Esophagus squamous epithelium (tissue), 5 donors: ENCODE results near the gene DDX39B. TPM values are rescaled to one million over a fixed set of nuclear protein-coding genes. Genes with fewer than 3 reads are reported as not detected.
A peak's percentile ranks its signal among the peaks of the same experiment; 100 is the strongest.

ENCODE experiments used
- DNase-seq: peaks from one replicate; lab custom pipeline; 2025; lab: John Stamatoyannopoulos, UW
- H3K27ac ChIP-seq, 4 donors: fragments of 200-600 bp; sonication (generic); one replicate each; pipeline ENCODE4 v1.5.1; 2016 to 2019; ENCODE audit warnings: mild to moderate bottlenecking in 1 of 4
- H3K27me3 ChIP-seq, 4 donors: fragments of 200-600 bp; sonication (generic); 1 replicate in 3 of 4; 2 replicates in 1 of 4; pipeline versions ENCODE4 v1.5.1 to v1.6.0; 2017 to 2021; ENCODE audit warnings: antibody characterized with exemption in 1 of 4
- H3K36me3 ChIP-seq, 3 donors: fragments of 200-600 bp; sonication (generic); one replicate each; pipeline ENCODE4 v1.5.1; 2016 to 2019
- H3K4me1 ChIP-seq, 3 donors: fragments of 200-600 bp; sonication (generic); one replicate each; pipeline ENCODE4 v1.5.1; 2017 to 2019
- H3K4me3 ChIP-seq, 4 donors: fragments of 200-600 bp; sonication (generic); 1 replicate in 3 of 4; 2 replicates in 1 of 4; pipeline ENCODE4 v1.5.1; 2016 to 2019; ENCODE audit warnings: mild to moderate bottlenecking in 2 of 4, moderate library complexity in 1 of 4
- H3K9me3 ChIP-seq, 3 donors: fragments of 200-600 bp; sonication (generic); one replicate each; pipeline ENCODE4 v1.5.1; 2016 to 2019
- POLR2A ChIP-seq, 4 donors: fragments of 450-650 bp; IDR thresholded peaks; one replicate each; pipeline ENCODE4 v1.6.1; 2017; ENCODE audit warnings: antibody characterized with exemption in 4 of 4, mild to moderate bottlenecking in 4 of 4, moderate library complexity in 3 of 4
- WGBS, 2 donors: methylation state at CpG; one replicate each; pipeline ENCODE4 v1.1.5; 2018; 5-methylcytosine and 5-hydroxymethylcytosine counted together
- intact Hi-C: fragments of 100-400 bp; cut with DNase I; formaldehyde crosslinking; loops from one replicate; pipeline ENCODE4 v1.15.0; 2022
- total RNA-seq, 4 donors: library from RNA; depleted of rRNA; stranded (reverse); fragments of >200 nt; gene quantifications; one replicate each; pipeline ENCODE4 v1.1.0, GENCODE V29; 2016
- TF ChIP-seq, protein P1 (sequence below), 6 experiments: fragments of 450-650 bp in 4 of 6; fragments of 200-600 bp in 2 of 6; sonication (generic) in 2 of 6; IDR thresholded peaks; one replicate each; pipeline ENCODE4 v1.5.1; 2016 to 2019; ENCODE audit warnings: antibody characterized with exemption in 6 of 6, mild to moderate bottlenecking in 4 of 6, moderate library complexity in 4 of 6
- donor health status: DM: yes; HTN: yes; CAD: no.

Gene DDX39B
- total RNA-seq, 4 donors from 2014 or later: 173 to 320 (median 259) TPM

DNA sequence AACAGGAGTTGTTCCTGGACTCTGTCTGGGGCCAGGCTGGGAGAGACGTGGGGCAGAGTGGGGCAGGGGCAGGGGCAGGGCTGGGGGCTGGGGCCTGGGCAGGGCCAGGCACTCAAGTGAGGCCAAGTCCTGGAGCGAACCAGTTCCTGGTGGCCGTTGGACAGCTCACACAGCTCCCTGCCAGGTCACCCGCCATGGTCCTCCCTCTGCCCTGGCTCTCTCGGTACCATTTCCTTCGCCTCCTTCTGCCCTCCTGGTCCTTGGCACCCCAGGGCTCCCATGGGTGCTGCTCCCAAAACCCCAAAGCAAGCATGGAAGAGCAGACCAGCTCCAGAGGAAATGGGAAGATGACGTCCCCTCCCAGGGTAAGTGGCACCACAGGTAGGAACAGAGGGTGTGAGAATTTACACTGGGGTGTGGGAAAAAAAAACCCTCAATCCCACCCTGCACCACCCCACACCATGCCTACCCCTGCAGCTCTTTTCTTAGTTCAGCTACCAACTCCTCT is 12.9 kb downstream of the DDX39B start, which contains the start of gene MCCD1:
TSS of gene MCCD1 (plus strand) at position 142 of the 508 bp plus-strand sequence. CDS start at position 195, 53 bp downstream.
- 13 to 40% methylated on average over 2 to 3 of the region's 7 CpGs for WGBS, 2 donors
- no peaks in the 10 kb centered on the region for H3K4me1 ChIP-seq

GRCh38 chr6:31528307-31528777 is 13.5 kb downstream of the DDX39B start:
- Histone ChIP-seq H3K9me3 (no peaks in the 10 kb centered on the region), H3K27ac (no peak overlapping the region), H3K36me3 (peaks cover 0 to 45% (median 34%) of the 10 kb centered on the region in 3 donors), H3K4me3 (no peak overlapping the region), H3K27me3 (no peaks in the 10 kb centered on the region), H3K4me1 (no peaks in the 10 kb centered on the region)
- TF ChIP-seq POLR2A (IDR thresholded peaks at IDR 0.05): no peak
- TF ChIP-seq, protein P1, sequence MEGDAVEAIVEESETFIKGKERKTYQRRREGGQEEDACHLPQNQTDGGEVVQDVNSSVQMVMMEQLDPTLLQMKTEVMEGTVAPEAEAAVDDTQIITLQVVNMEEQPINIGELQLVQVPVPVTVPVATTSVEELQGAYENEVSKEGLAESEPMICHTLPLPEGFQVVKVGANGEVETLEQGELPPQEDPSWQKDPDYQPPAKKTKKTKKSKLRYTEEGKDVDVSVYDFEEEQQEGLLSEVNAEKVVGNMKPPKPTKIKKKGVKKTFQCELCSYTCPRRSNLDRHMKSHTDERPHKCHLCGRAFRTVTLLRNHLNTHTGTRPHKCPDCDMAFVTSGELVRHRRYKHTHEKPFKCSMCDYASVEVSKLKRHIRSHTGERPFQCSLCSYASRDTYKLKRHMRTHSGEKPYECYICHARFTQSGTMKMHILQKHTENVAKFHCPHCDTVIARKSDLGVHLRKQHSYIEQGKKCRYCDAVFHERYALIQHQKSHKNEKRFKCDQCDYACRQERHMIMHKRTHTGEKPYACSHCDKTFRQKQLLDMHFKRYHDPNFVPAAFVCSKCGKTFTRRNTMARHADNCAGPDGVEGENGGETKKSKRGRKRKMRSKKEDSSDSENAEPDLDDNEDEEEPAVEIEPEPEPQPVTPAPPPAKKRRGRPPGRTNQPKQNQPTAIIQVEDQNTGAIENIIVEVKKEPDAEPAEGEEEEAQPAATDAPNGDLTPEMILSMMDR (IDR thresholded peaks at IDR 0.05): no peak
- 88 to 89% methylated on average over 4 of the region's 4 CpGs for WGBS, 2 donors
- intact Hi-C loops: no loop called here
- no peak for DNase-seq

More for the DNA sequence above, 12.9 kb downstream of the DDX39B start, which contains the start of gene MCCD1:
- TF ChIP-seq, protein P1 (IDR thresholded peaks at IDR 0.05): no peak
- no peak for TF ChIP-seq POLR2A (IDR thresholded peaks at IDR 0.05)
- Histone ChIP-seq H3K27me3 (no peaks in the 10 kb centered on the region), H3K36me3 (peaks cover 5 to 50% (median 39%) of the 10 kb centered on the region in 3 donors), H3K4me3 (no peak within 1 kb of the TSS), H3K9me3 (no peaks in the 10 kb centered on the region), H3K27ac (peak within 1 kb of the TSS in 1 of 4 donors; percentile 5)
- no peak for DNase-seq
- intact Hi-C loops: no loop called here

DNA sequence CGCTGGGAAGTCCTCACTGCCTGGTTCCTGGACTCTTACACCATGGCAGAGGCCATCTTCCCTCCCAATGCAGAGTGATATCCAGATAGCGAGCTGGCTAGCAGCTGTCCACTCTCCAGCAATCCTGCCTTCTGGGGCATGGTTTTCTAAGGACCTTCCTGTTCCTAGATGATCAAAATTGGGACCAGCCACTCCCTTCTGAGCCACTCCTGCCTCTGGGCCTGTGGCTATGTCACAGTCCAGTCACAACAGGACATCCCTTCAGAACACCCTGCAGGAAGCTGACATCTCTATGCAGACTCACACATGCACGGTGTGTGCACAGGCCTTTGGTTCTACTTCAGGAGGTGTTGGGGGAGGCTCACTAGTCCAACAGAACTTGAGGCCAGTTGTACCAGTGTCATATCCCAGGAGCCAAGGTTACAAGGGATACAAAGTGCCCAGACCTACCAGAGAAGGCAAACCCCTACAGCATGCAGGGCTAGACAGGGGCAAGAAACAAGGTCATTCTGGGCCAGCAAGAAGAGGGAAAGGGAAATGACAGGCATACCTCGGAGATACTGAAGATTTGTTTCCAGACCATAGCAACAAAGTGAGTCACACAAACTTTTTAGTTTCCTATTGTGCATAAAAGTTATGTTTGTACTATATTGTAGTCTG is 15.7 kb downstream of the DDX39B start:
- H3K27me3 ChIP-seq: no peaks in the 10 kb centered on the region
- intact Hi-C loops: no loop called here
- H3K36me3 ChIP-seq: peaks cover 0 to 22% (median 12%) of the 10 kb centered on the region in 3 donors
- no peak overlapping the region for H3K4me3 ChIP-seq
- WGBS, 2 donors: 53 to 70% methylated on average over 3 to 4 of the region's 4 CpGs
- no peaks in the 10 kb centered on the region for H3K9me3 ChIP-seq
- TF ChIP-seq, protein P1 (IDR thresholded peaks at IDR 0.05): no peak
- TF ChIP-seq POLR2A (IDR thresholded peaks at IDR 0.05): no peak
- no peak overlapping the region for H3K27ac ChIP-seq
- no peaks in the 10 kb centered on the region for H3K4me1 ChIP-seq
- no peak for DNase-seq

DNA sequence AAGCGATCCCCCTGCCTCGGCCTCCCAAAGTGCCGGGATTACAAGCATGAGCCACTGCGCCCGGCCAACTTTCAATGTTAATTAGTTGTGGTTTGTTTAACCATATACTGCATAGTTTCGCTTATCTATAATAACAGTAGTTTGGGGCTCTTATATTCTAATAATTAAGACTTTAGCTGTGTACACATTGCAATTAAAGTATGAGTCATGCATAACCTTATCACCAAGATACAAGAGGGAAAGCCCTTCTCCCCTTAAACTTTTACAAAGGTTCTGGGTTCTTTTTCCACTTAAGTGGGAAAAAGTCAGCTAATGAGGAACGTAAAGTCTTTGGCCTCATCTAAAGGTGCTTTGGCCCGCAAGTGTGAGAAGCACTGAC is 16.3 kb downstream of the DDX39B start:
- no peaks in the 10 kb centered on the region for H3K4me1 ChIP-seq
- peaks cover 0 to 17% (median 7%) of the 10 kb centered on the region in 3 donors for H3K36me3 ChIP-seq
- no peak overlapping the region for H3K27ac ChIP-seq
- H3K27me3 ChIP-seq: no peaks in the 10 kb centered on the region
- H3K4me3 ChIP-seq: no peak overlapping the region
- TF ChIP-seq POLR2A (IDR thresholded peaks at IDR 0.05): no peak
- TF ChIP-seq, protein P1 (IDR thresholded peaks at IDR 0.05): no peak
- H3K9me3 ChIP-seq: no peaks in the 10 kb centered on the region
- no peak for DNase-seq
- 69 to 80% methylated on average over 8 of the region's 8 CpGs for WGBS, 2 donors
- intact Hi-C loops: no loop called here

DNA sequence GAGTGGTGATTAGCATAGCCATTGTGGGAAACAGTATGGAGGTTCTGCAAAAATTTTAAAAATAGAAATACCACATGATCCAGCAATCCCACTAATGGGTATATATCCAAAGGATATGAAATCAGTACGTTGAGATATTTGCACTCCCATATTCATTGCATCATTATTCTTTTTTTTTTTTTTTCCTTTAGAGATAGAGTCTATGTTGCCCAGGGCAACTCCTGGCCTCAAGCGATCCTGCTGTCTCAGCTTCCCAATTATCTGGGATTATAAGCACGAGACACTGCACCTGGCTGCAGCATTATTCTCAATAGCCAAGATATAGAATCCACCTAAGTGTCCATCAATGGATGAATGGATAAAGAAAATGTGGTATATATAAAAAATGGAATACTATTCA is 20.0 kb downstream of the DDX39B start:
- H3K9me3 ChIP-seq: no peaks in the 10 kb centered on the region
- no peak overlapping the region for H3K27ac ChIP-seq
- 60 to 73% methylated on average over 3 of the region's 3 CpGs for WGBS, 2 donors
- no peak overlapping the region for H3K4me3 ChIP-seq
- H3K4me1 ChIP-seq: no peaks in the 10 kb centered on the region
- H3K27me3 ChIP-seq: no peaks in the 10 kb centered on the region
- no peak for TF ChIP-seq POLR2A (IDR thresholded peaks at IDR 0.05)
- TF ChIP-seq, protein P1 (IDR thresholded peaks at IDR 0.05): no peak
- intact Hi-C loops: no loop called here
- H3K36me3 ChIP-seq: no peaks in the 10 kb centered on the region
- DNase-seq: no peak
